ENCODE data around the gene SDHA.

The SDHA gene

DNA sequence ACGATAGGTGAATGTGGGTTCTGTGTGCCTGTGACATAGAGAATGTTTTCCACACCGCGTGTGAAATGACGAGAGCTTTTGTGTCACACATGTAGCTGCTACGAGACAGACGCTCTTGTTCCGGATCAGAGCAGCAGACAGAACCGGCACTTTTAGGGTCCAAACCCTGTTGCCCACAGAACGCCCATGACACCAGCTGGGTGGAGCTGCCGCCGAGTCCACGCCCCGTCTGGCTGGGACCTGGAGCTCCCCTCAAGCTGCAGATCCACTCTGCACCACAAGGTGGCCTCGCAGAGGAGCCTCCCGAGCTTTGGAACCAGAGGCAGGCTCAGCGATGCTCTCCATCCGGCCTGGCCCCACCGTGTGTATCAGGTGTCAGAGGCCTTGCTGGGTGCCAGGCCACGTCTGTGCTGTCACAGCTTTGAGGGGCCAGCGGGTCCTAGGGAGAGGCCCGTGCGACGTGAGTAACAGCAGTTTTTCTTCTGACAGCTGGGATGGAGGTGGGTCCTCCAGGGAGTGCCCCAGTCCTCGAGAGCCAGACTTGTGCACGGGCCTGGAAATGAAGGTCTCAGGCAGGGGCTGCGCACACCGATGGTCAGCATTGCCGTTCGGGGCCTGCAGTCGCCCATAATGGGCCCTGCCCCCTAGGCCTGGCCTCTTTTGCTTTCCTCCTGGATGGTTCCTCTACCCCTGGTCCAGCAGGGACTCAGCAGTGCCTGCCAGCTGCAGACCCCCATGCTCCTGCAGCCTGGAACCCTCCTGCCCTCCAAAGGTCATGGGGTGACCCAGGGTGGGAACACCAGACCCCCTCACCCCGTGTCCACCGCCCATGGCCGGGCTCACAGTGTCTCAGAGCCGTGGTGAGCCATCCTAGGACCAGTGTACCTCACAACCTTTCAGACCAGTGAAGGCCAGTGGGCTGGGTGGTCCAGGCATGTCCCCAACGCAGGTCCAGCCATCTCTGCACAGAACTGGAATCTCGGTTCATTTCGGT, 29.3 kb upstream of the SDHA start:
- Histone ChIP-seq H3K27me3 (ENCODE audit: control insufficient read depth, insufficient read depth, low read length) (no peaks in the 10 kb centered on the region), H3K4me3 (ENCODE audit: low read depth, low read length) (no peak overlapping the region), H3K36me3 (ENCODE audit: control insufficient read depth, insufficient read depth, low read length) (no peaks in the 10 kb centered on the region), H2AFZ (peak overlapping the region; percentile 80), H3K79me2 (no peaks in the 10 kb centered on the region), H3K9me3 (ENCODE audit: control insufficient read depth, low read length) (no peaks in the 10 kb centered on the region), H3K27ac (no peak overlapping the region), H3K4me2 (ENCODE audit: low read length) (peak overlapping the region; percentile 66), H3K4me1 (peaks cover 16% of the 10 kb centered on the region), H3K9ac (no peak overlapping the region)
- TF ChIP-seq, protein P1, sequence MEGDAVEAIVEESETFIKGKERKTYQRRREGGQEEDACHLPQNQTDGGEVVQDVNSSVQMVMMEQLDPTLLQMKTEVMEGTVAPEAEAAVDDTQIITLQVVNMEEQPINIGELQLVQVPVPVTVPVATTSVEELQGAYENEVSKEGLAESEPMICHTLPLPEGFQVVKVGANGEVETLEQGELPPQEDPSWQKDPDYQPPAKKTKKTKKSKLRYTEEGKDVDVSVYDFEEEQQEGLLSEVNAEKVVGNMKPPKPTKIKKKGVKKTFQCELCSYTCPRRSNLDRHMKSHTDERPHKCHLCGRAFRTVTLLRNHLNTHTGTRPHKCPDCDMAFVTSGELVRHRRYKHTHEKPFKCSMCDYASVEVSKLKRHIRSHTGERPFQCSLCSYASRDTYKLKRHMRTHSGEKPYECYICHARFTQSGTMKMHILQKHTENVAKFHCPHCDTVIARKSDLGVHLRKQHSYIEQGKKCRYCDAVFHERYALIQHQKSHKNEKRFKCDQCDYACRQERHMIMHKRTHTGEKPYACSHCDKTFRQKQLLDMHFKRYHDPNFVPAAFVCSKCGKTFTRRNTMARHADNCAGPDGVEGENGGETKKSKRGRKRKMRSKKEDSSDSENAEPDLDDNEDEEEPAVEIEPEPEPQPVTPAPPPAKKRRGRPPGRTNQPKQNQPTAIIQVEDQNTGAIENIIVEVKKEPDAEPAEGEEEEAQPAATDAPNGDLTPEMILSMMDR (IDR thresholded peaks at IDR 0.05): peak; percentile 98

DNA sequence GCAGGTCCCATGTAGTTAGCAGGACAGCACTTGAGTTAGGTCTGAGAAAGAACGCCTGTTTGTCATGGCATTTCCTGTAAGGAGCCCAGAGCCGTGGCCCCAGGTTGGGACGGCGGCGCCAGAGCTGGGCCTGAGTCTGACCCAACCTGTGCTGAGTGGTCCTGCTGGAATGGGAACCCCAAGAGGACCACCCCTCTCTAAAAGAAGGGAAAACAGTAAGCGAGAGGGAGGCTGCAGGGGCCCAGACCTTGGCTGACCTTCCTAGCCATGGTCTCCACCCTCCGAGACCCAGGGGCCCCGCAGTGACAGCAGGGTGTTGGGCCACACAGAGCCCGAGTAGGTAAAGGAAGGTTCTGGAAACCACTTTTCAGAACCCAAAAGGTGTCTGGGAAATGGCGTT, 28.6 kb upstream of the SDHA start:
- Histone ChIP-seq H3K79me2 (no peaks in the 10 kb centered on the region), H3K4me3 (ENCODE audit: low read depth, low read length) (no peak overlapping the region), H3K4me2 (ENCODE audit: low read length) (no peak overlapping the region), H3K27ac (no peak overlapping the region), H3K9me3 (ENCODE audit: control insufficient read depth, low read length) (no peaks in the 10 kb centered on the region), H2AFZ (no peak overlapping the region), H3K9ac (no peak overlapping the region), H3K36me3 (ENCODE audit: control insufficient read depth, insufficient read depth, low read length) (no peaks in the 10 kb centered on the region), H3K27me3 (ENCODE audit: control insufficient read depth, insufficient read depth, low read length) (no peaks in the 10 kb centered on the region), H3K4me1 (peaks cover 16% of the 10 kb centered on the region)
- TF ChIP-seq, protein P1 (IDR thresholded peaks at IDR 0.05): no peak

DNA sequence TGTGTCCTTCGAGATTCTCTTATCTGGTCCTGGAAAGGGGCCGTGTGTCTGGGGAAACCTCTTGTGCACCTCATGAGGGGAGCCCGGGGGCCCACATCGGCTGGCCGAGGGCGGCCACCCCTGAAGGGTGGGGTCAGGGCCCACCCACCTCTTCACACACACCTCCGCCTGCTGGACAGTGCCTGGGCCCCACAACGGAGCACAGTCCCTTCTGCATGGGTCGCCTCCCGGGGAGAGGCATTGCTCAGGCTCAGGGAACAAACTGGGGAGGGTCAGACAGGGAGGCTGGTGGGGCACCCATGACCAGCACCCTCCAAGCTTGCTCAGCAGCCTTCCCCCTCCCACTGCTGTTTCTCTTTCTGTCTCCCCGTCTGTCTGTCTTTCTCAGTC, 28.1 kb upstream of the SDHA start:
- no peaks in the 10 kb centered on the region for H3K27me3 ChIP-seq (ENCODE audit: control insufficient read depth, insufficient read depth, low read length)
- TF ChIP-seq, protein P1 (IDR thresholded peaks at IDR 0.05): no peak
- no peaks in the 10 kb centered on the region for H3K79me2 ChIP-seq
- H3K27ac ChIP-seq: no peak overlapping the region
- H2AFZ ChIP-seq: no peak overlapping the region
- peaks cover 16% of the 10 kb centered on the region for H3K4me1 ChIP-seq
- H3K9me3 ChIP-seq (ENCODE audit: control insufficient read depth, low read length): no peaks in the 10 kb centered on the region
- no peaks in the 10 kb centered on the region for H3K36me3 ChIP-seq (ENCODE audit: control insufficient read depth, insufficient read depth, low read length)
- H3K4me3 ChIP-seq (ENCODE audit: low read depth, low read length): no peak overlapping the region
- no peak overlapping the region for H3K4me2 ChIP-seq (ENCODE audit: low read length)
- H3K9ac ChIP-seq: no peak overlapping the region

DNA sequence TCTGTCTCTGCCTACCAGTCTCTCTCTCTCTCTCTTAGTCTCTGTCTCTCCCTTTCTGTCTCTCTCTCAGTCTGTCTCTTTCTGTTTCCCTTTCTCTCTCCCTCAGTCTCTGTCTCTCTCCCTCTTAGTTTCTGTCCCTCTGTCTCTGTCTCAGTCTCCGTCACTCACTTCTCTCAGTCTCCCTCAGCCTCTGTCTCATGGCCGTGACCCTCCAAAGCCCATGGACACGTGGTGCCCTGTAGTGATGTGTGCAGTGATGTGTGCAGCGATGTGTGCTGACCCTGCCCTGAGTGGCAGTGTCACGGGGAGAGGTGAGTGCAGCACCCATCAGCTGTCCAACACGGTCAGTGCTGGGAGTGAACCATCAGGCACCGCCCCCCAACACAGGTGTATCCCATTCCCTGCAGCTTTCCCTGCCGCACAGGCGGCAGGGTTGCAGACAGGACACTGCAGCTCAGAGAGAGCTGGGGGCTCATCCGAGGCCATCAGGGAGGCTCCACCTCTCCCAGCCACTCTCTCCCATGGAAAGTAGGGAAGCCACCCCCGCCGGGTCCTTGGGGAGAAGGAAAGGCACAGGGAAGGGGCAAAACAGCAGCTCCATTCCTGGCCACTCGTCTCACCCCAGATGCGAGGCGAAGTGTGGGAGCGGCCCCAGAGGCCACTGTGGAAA, 27.6 kb upstream of the SDHA start:
- no peak overlapping the region for H3K27ac ChIP-seq
- peaks cover 16% of the 10 kb centered on the region for H3K4me1 ChIP-seq
- H3K9ac ChIP-seq: no peak overlapping the region
- TF ChIP-seq, protein P1 (IDR thresholded peaks at IDR 0.05): no peak
- no peaks in the 10 kb centered on the region for H3K79me2 ChIP-seq
- H3K4me2 ChIP-seq (ENCODE audit: low read length): no peak overlapping the region
- H3K4me3 ChIP-seq (ENCODE audit: low read depth, low read length): no peak overlapping the region
- peak overlapping the region; percentile 83 for H2AFZ ChIP-seq
- H3K27me3 ChIP-seq (ENCODE audit: control insufficient read depth, insufficient read depth, low read length): no peaks in the 10 kb centered on the region
- no peaks in the 10 kb centered on the region for H3K9me3 ChIP-seq (ENCODE audit: control insufficient read depth, low read length)
- H3K36me3 ChIP-seq (ENCODE audit: control insufficient read depth, insufficient read depth, low read length): no peaks in the 10 kb centered on the region
